ENCODE measurements around the gene ENPP3. TPM values are rescaled to one million over a fixed set of nuclear protein-coding genes. Genes with fewer than 3 reads are reported as not detected.

ENPP3 gene
- total RNA-seq, 1 experiment from 2014 or later = not detected

DNA sequence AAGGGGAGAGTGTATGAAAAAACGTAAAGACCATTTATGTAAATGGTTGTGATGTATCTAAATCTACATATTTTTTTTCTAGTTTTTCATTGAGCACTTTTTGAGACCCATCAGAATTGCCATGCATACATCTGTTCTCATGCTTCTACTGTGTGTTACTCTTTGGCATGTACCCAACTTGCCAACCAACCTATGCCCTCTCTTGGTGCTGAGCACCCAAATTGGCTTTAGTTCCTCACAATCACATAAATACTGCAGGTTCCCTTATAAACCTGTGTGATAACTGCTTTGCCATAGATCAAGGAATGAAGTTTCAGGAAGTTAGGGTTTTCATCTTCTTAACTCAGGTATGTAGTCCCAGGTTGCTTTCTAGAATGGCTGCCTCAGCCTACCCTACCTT, 7.8 kb downstream of the ENPP3 start:
- CTCF ChIA-PET = interaction anchor here (1.0 kb wide), 1 partner anchor 17 kb away, joined by 6 read pairs; the partner anchor contains the start of gene MED23
- DNase-seq (ENCODE audit: unreplicated experiment) = no peak
- no peak for TF ChIP-seq CTCF (IDR thresholded peaks at IDR 0.05; ENCODE audit: unreplicated experiment)
- H3K4me3 Mint-ChIP-seq (ENCODE audit: unreplicated experiment) = no peak overlapping the region
- no peaks in the 10 kb centered on the region for H3K4me1 Mint-ChIP-seq (ENCODE audit: insufficient read depth, unreplicated experiment)
- intact Hi-C loops (cut with micrococcal nuclease) = no loop called here
- no peak overlapping the region for H3K27ac Mint-ChIP-seq (ENCODE audit: low read depth, unreplicated experiment)
- no peaks in the 10 kb centered on the region for H3K9me3 Mint-ChIP-seq (ENCODE audit: unreplicated experiment)
- POLR2A ChIA-PET = no interaction called here
- BruUV-seq (replicated peaks) = no TSS peak
- no peaks in the 10 kb centered on the region for H3K36me3 Mint-ChIP-seq (ENCODE audit: insufficient read depth, unreplicated experiment)
- no peaks in the 10 kb centered on the region for H3K27me3 Mint-ChIP-seq (ENCODE audit: insufficient read depth, unreplicated experiment)

DNA sequence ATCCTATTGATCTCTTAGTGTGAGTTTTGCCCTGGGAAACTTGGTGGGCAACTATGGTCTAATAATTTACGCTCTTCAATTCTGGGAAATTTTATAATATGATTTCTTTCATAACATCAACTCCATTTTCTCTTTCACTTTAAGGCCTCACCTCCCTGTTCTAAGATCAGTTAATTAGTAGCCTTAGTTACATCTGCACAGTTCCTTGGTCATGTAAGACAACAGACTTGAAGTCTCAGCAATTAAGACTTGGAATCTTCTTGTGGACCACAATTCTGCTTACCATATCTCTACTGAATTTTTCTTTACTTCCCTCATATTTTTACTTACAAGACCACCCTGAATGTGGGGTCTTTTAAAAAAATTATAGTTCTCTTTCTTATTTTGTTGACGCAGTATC, 8.7 kb downstream of the ENPP3 start:
- no TSS peak for BruUV-seq (replicated peaks)
- no peak overlapping the region for H3K4me3 Mint-ChIP-seq (ENCODE audit: unreplicated experiment)
- H3K27ac Mint-ChIP-seq (ENCODE audit: low read depth, unreplicated experiment) = no peak overlapping the region
- no peak for TF ChIP-seq CTCF (IDR thresholded peaks at IDR 0.05; ENCODE audit: unreplicated experiment)
- intact Hi-C loops (cut with micrococcal nuclease) = no loop called here
- DNase-seq (ENCODE audit: unreplicated experiment) = no peak
- H3K36me3 Mint-ChIP-seq (ENCODE audit: insufficient read depth, unreplicated experiment) = no peaks in the 10 kb centered on the region
- ChIA-PET POLR2A (no interaction called here), CTCF (interaction anchor here (1.0 kb wide), 1 partner anchor 18 kb away, joined by 6 read pairs; the partner anchor contains the start of gene MED23)
- no peaks in the 10 kb centered on the region for H3K4me1 Mint-ChIP-seq (ENCODE audit: insufficient read depth, unreplicated experiment)
- H3K27me3 Mint-ChIP-seq (ENCODE audit: insufficient read depth, unreplicated experiment) = no peaks in the 10 kb centered on the region
- H3K9me3 Mint-ChIP-seq (ENCODE audit: unreplicated experiment) = no peaks in the 10 kb centered on the region

- BruUV-seq (replicated peaks) = no TSS peak
- TF ChIP-seq CTCF (IDR thresholded peaks at IDR 0.05; ENCODE audit: unreplicated experiment) = no peak
- H3K4me3 Mint-ChIP-seq (ENCODE audit: unreplicated experiment) = no peak overlapping the region
- no peak overlapping the region for H3K27ac Mint-ChIP-seq (ENCODE audit: low read depth, unreplicated experiment)
- H3K4me1 Mint-ChIP-seq (ENCODE audit: insufficient read depth, unreplicated experiment) = no peaks in the 10 kb centered on the region
- ChIA-PET CTCF (no interaction called here), POLR2A (no interaction called here)
- H3K36me3 Mint-ChIP-seq (ENCODE audit: insufficient read depth, unreplicated experiment) = no peaks in the 10 kb centered on the region
- H3K9me3 Mint-ChIP-seq (ENCODE audit: unreplicated experiment) = no peaks in the 10 kb centered on the region
- intact Hi-C loops (cut with micrococcal nuclease) = no loop called here
- no peak for DNase-seq (ENCODE audit: unreplicated experiment)
- H3K27me3 Mint-ChIP-seq (ENCODE audit: insufficient read depth, unreplicated experiment) = no peaks in the 10 kb centered on the region
Measured at GRCh38 chr6:131646249-131646670, 9.2 kb downstream of the ENPP3 start.

DNA sequence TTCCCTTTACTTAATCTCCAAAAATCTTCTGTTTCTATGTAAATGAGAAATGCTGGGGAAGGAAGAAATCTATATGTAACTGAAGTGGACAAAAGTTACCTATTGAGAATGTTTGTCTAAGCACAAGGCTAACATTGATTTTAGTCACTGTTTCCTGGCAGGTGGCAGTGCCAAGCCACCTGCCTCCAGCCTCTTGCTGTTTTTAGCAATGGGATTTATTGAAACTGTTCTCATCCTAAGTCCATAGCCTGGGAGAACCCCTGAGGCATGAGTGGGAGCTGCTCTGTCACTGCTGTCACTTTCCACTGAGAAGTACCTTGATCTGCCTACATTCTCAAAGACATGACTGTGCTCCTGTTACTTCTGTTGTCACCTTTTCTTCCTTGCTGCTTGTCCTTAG, 14.7 kb downstream of the ENPP3 start:
- H3K27ac Mint-ChIP-seq (ENCODE audit: low read depth, unreplicated experiment) = no peak overlapping the region
- BruUV-seq (replicated peaks) = no TSS peak
- no peak overlapping the region for H3K4me3 Mint-ChIP-seq (ENCODE audit: unreplicated experiment)
- no peaks in the 10 kb centered on the region for H3K9me3 Mint-ChIP-seq (ENCODE audit: unreplicated experiment)
- peaks cover 6% of the 10 kb centered on the region for H3K4me1 Mint-ChIP-seq (ENCODE audit: insufficient read depth, unreplicated experiment)
- intact Hi-C loops (cut with micrococcal nuclease) = no loop called here
- POLR2A ChIA-PET = interaction anchor here (0.6 kb wide), 1 partner anchor 298 kb away, joined by 3 read pairs; no protein-coding TSS in a partner anchor
- CTCF ChIA-PET = interaction anchor here (0.6 to 1.2 kb wide), 3 partner anchors 23 to 54 kb away, joined by 3 to 4 read pairs (median 4); no protein-coding TSS in a partner anchor
- TF ChIP-seq CTCF (IDR thresholded peaks at IDR 0.05; ENCODE audit: unreplicated experiment) = no peak
- no peak for DNase-seq (ENCODE audit: unreplicated experiment)
- H3K36me3 Mint-ChIP-seq (ENCODE audit: insufficient read depth, unreplicated experiment) = no peaks in the 10 kb centered on the region
- no peaks in the 10 kb centered on the region for H3K27me3 Mint-ChIP-seq (ENCODE audit: insufficient read depth, unreplicated experiment)
